C4-2B (cell line): ENCODE measurements around the gene FGD2.

Source experiments
- ZFX ChIP-seq: fragments of 450-650 bp; IDR thresholded peaks from 2 replicates; pipeline ENCODE4 v1.6.1; 2017
- TF ChIP-seq, protein P1 (sequence below): fragments of 450-650 bp; conservative IDR thresholded peaks from 2 replicates; pipeline ENCODE4 v1.5.1; 2017; ENCODE audit warnings: mild to moderate bottlenecking

DNA sequence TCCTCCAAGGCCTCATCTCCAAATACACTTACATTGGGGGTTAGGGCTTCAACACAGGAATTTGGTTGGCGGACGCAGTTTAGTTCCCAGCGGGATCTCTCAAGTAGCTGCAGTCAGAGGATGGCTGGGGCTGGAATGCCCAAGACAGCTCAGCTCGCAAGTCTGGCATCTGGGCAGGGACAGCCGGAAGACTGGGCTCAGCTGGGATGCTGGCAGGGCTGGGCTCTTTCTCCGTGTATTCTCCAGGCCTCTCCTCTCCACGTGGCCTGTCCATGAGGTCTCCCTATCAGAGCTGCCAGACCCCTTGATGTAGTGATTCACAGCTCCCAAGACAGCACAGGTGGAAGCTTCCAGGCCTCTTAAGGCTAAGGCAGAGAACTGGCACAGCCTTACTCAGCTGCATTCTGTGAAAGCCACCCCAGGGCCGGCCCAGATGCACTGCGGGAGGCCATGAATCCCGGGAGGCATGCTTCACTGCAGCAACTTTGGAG is 5.0 kb downstream of the FGD2 start:
- TF ChIP-seq, protein P1, sequence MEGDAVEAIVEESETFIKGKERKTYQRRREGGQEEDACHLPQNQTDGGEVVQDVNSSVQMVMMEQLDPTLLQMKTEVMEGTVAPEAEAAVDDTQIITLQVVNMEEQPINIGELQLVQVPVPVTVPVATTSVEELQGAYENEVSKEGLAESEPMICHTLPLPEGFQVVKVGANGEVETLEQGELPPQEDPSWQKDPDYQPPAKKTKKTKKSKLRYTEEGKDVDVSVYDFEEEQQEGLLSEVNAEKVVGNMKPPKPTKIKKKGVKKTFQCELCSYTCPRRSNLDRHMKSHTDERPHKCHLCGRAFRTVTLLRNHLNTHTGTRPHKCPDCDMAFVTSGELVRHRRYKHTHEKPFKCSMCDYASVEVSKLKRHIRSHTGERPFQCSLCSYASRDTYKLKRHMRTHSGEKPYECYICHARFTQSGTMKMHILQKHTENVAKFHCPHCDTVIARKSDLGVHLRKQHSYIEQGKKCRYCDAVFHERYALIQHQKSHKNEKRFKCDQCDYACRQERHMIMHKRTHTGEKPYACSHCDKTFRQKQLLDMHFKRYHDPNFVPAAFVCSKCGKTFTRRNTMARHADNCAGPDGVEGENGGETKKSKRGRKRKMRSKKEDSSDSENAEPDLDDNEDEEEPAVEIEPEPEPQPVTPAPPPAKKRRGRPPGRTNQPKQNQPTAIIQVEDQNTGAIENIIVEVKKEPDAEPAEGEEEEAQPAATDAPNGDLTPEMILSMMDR, result no peak
- TF ChIP-seq ZFX, result no peak
